Left lung (tissue), 10 donors: ENCODE results near the gene CCBE1. TPM values are rescaled to one million over a fixed set of nuclear protein-coding genes. Genes with fewer than 3 reads are reported as not detected.
A peak's percentile ranks its signal among the peaks of the same experiment; 100 is the strongest.

Experiments used
- ATAC-seq: fragments of 200-7000 bp; cut with Tn5 transposase; one replicate; pipeline ENCODE4 v1.9.1; 2020; ENCODE audit warnings: moderate library complexity
- DNase-seq, 4 donors: peaks; one replicate each; pipeline ENCODE4 v3.0.0-alpha.2; 2013 to 2020
- H3K27ac ChIP-seq, 2 donors: fragments of 200-600 bp; sonication (generic) in 1 of 2; one replicate each; pipeline versions ENCODE4 v1.5.0 to v1.8.0; 2020 to 2021
- H3K27me3 ChIP-seq, 2 donors: fragments of 200-600 bp; sonication (generic) in 1 of 2; one replicate each; pipeline versions ENCODE4 v1.5.0 to v1.8.0; 2020 to 2021
- H3K36me3 ChIP-seq, 2 donors: fragments of 200-600 bp; sonication (generic) in 1 of 2; one replicate each; pipeline versions ENCODE4 v1.5.0 to v1.8.0; 2020 to 2021
- H3K4me1 ChIP-seq, 2 donors: fragments of 200-600 bp; one replicate each; pipeline ENCODE4 v1.8.0; 2021
- H3K4me3 ChIP-seq, 2 donors: fragments of 200-600 bp; sonication (generic) in 1 of 2; one replicate each; pipeline versions ENCODE4 v1.5.0 to v1.8.0; 2020 to 2021; ENCODE audit warnings: mild to moderate bottlenecking in 1 of 2
- H3K9me3 ChIP-seq, 2 donors: fragments of 200-600 bp; sonication (generic) in 1 of 2; one replicate each; pipeline versions ENCODE4 v1.5.0 to v1.8.0; 2020 to 2021
- CTCF ChIP-seq, 2 donors: fragments of 200-600 bp; sonication (generic) in 1 of 2; IDR thresholded peaks; one replicate each; pipeline versions ENCODE4 v1.5.0 to v1.8.0; 2021; ENCODE audit warnings: antibody characterized with exemption in 2 of 2
- intact Hi-C, 2 donors: fragments of 100-400 bp; cut with DNase I; formaldehyde crosslinking; loops; one replicate each; pipeline versions ENCODE4 v1.11.2 to v1.14.2; 2022
- polyA plus RNA-seq, 6 donors: library from polyadenylated mRNA; unstranded; fragments of 120-200 nt; gene quantifications; one replicate each; pipeline ENCODE4 v1.2.1, GENCODE V29; 2013; ENCODE audit not compliant: insufficient read length in 6 of 6
- total RNA-seq, 2 donors: library from RNA; stranded (reverse); fragmentation: NEBNext Ultra II Directional; extraction: Animal tissue kit (Norgen Biotek cat#: 25700); gene quantifications; one replicate each; pipeline ENCODE4 v1.2.1, GENCODE V29; 2021
- donor health status: DM: no; HTN: yes; CAD: no.
- donor health status: DM: no; HTN: no; CAD: no.

CCBE1 gene
- total and polyA plus RNA-seq, 8 donors: 16.0 to 96.5 (median 84.1) TPM

- TF ChIP-seq CTCF (IDR thresholded peaks at IDR 0.05): no peak
- ATAC-seq: no peak
- intact Hi-C loops: no loop called here
Measured at GRCh38 chr18:59721931-59722330, 24.7 kb upstream of the CCBE1 start.

GRCh38 chr18:59721211-59721610 lies 24.0 kb upstream of the CCBE1 start:
- no peak overlapping the region for H3K27ac ChIP-seq
- no peaks in the 10 kb centered on the region for H3K4me1 ChIP-seq
- no peak for TF ChIP-seq CTCF (IDR thresholded peaks at IDR 0.05)
- DNase-seq (no peak), ATAC-seq (no peak)
- H3K9me3 ChIP-seq: no peaks in the 10 kb centered on the region
- H3K36me3 ChIP-seq: no peaks in the 10 kb centered on the region
- no peaks in the 10 kb centered on the region for H3K27me3 ChIP-seq
- intact Hi-C loops: no loop called here
- no peak overlapping the region for H3K4me3 ChIP-seq

More at GRCh38 chr18:59721931-59722330, 24.7 kb upstream of the CCBE1 start:
- no peak overlapping the region for H3K27ac ChIP-seq
- H3K4me3 ChIP-seq: no peak overlapping the region
- no peaks in the 10 kb centered on the region for H3K4me1 ChIP-seq
- DNase-seq: no peak
- no peaks in the 10 kb centered on the region for H3K9me3 ChIP-seq
- H3K27me3 ChIP-seq: no peaks in the 10 kb centered on the region
- H3K36me3 ChIP-seq: no peaks in the 10 kb centered on the region

GRCh38 chr18:59719544-59720181 lies 22.4 kb upstream of the CCBE1 start:
- no peaks in the 10 kb centered on the region for H3K9me3 ChIP-seq
- no peaks in the 10 kb centered on the region for H3K27me3 ChIP-seq
- no peak overlapping the region for H3K4me3 ChIP-seq
- no peaks in the 10 kb centered on the region for H3K36me3 ChIP-seq
- no peak overlapping the region for H3K27ac ChIP-seq
- no peak for TF ChIP-seq CTCF (IDR thresholded peaks at IDR 0.05)
- intact Hi-C loops: no loop called here
- ATAC-seq (peak; percentile 63), DNase-seq (no peak)
- no peaks in the 10 kb centered on the region for H3K4me1 ChIP-seq

- DNase-seq (no peak), ATAC-seq (peak; percentile 37)
- H3K36me3 ChIP-seq: no peaks in the 10 kb centered on the region
- no peaks in the 10 kb centered on the region for H3K4me1 ChIP-seq
- no peaks in the 10 kb centered on the region for H3K9me3 ChIP-seq
- intact Hi-C loops: no loop called here
- H3K27ac ChIP-seq: no peak overlapping the region
- TF ChIP-seq CTCF (IDR thresholded peaks at IDR 0.05): no peak
- H3K4me3 ChIP-seq: no peak overlapping the region
- no peaks in the 10 kb centered on the region for H3K27me3 ChIP-seq
Measured at GRCh38 chr18:59718464-59719157, 21.4 kb upstream of the CCBE1 start.

GRCh38 chr18:59718108-59718463 lies 20.9 kb upstream of the CCBE1 start:
- Histone ChIP-seq H3K27ac (no peak overlapping the region), H3K4me3 (no peak overlapping the region), H3K36me3 (no peaks in the 10 kb centered on the region), H3K4me1 (no peaks in the 10 kb centered on the region), H3K27me3 (no peaks in the 10 kb centered on the region), H3K9me3 (no peaks in the 10 kb centered on the region)
- intact Hi-C loops: no loop called here
- TF ChIP-seq CTCF (IDR thresholded peaks at IDR 0.05): no peak
- DNase-seq: no peak
- no peak for ATAC-seq
